ENCODE data around the gene DDX21.

- TF ChIP-seq POLR2A (IDR thresholded peaks at IDR 0.05; ENCODE audit: low read depth, low read length) (no peak), TAF1 (IDR thresholded peaks at IDR 0.05; ENCODE audit: borderline replicate concordance, low read depth, low read length) (no peak), POLR2AphosphoS5 (IDR thresholded peaks at IDR 0.05; ENCODE audit: low read depth, low read length) (no peak)
These were observed 18.0 kb downstream of the DDX21 start for GRCh38 chr10:68973975-68974374.
